Activated B cell treated with CpG ODN at 0.5 μM for 24 hours (primary cell): Measurements from ENCODE around the gene AIF1. TPM values are rescaled to one million over a fixed set of nuclear protein-coding genes. Genes with fewer than 3 reads are reported as not detected.
"Not testable (repeated sequence)": the region's sequence is repeated elsewhere in the genome, so short reads cannot be mapped to it uniquely, and the experiment has no call there.

Experiments
- ATAC-seq: fragments of 200-7000 bp; cut with Tn5 transposase; one replicate; pipeline ENCODE4 v1.10.0; 2021; ENCODE audit warnings: low read depth, mild to moderate bottlenecking, moderate library complexity
- CTCF ChIA-PET: fragments of 350-600 bp; sonication (Branson Sonifier 250); formaldehyde crosslinking; loops from one replicate; lab custom pipeline; 2021; ENCODE audit warnings: antibody characterized with exemption; lab: Charles Lee
- POLR2A ChIA-PET: fragments of 350-600 bp; sonication (Branson Sonifier 250); formaldehyde crosslinking; loops from one replicate; lab custom pipeline; 2021; ENCODE audit warnings: antibody characterized with exemption; lab: Charles Lee
- DNase-seq: peaks from one replicate; pipeline ENCODE4 v3.0.0; 2022
- H3K27ac Mint-ChIP-seq: one replicate; pipeline ENCODE4 v1.8.0; 2020; ENCODE audit warnings: mixed read lengths
- H3K27me3 Mint-ChIP-seq: one replicate; pipeline ENCODE4 v1.8.0; 2021; ENCODE audit warnings: mixed read lengths
- H3K36me3 Mint-ChIP-seq: one replicate; pipeline ENCODE4 v1.8.0; 2021; ENCODE audit warnings: low read depth, mixed read lengths
- H3K4me1 Mint-ChIP-seq: one replicate; pipeline ENCODE4 v1.8.0; 2021; ENCODE audit warnings: mixed read lengths
- H3K4me3 Mint-ChIP-seq: one replicate; pipeline ENCODE4 v1.8.0; 2020; ENCODE audit warnings: mild to moderate bottlenecking, mixed read lengths
- H3K9me3 Mint-ChIP-seq: one replicate; pipeline ENCODE4 v1.8.0; 2020; ENCODE audit warnings: mixed read lengths
- CTCF ChIP-seq: fragments of 200-600 bp; IDR thresholded peaks from one replicate; pipeline ENCODE4 v1.8.0; 2022; ENCODE audit warnings: antibody characterized with exemption, mild to moderate bottlenecking
- intact Hi-C: fragments of 100-400 bp; cut with micrococcal nuclease; formaldehyde crosslinking; loops from one replicate; pipeline ENCODE4 v1.15.1; 2024
- total RNA-seq: library from RNA; stranded (reverse); gene quantifications from 2 replicates; pipeline ENCODE4 v1.2.3, GENCODE V29; 2022

The AIF1 gene
- total RNA-seq, 1 donor from 2014 or later, result 2.0 TPM

- ChIA-PET CTCF (interaction anchor here (1.2 to 25.7 kb wide), 4 partner anchors 10 to 33 kb away, joined by 8 to 611 read pairs (median 305); partner anchors contain the start of genes ATP6V1G2, DDX39B, NCR3 and NFKBIL1), POLR2A (interaction anchor here (0.5 to 26.0 kb wide), 11 partner anchors 0 to 972 kb away, joined by 3 to 1155 read pairs (median 5); partner anchors contain the start of genes ATP6V1G2, C6orf47, DDX39B and LST1)
- peak; percentile 62 for ATAC-seq
Observed at GRCh38 chr6:31586599-31587281, 28.3 kb upstream of the AIF1 start.

GRCh38 chr6:31587791-31588777 is 26.9 kb upstream of the AIF1 start:
- intact Hi-C loops, result no loop called here
- CTCF ChIA-PET, result interaction anchor here (0.8 to 25.7 kb wide), 6 partner anchors 8 to 208 kb away, joined by 3 to 611 read pairs (median 7); partner anchors contain the start of genes ATP6V1G2, DDX39B, NCR3 and NFKBIL1
- H3K27me3 Mint-ChIP-seq, result no peaks in the 10 kb centered on the region

More at GRCh38 chr6:31586599-31587281, 28.3 kb upstream of the AIF1 start:
- Mint-ChIP-seq H3K36me3 (peaks cover 10% of the 10 kb centered on the region), H3K4me1 (peaks cover 91% of the 10 kb centered on the region), H3K4me3 (peak overlapping the region; percentile 72), H3K9me3 (no peaks in the 10 kb centered on the region), H3K27ac (peak overlapping the region; percentile 94), H3K27me3 (no peaks in the 10 kb centered on the region)
- DNase-seq, result peak; percentile 38
- no peak for TF ChIP-seq CTCF
- intact Hi-C loops, result loop anchor here (1.0 kb wide), 1 partner anchor 10 kb away; no protein-coding TSS in a partner anchor

GRCh38 chr6:31588871-31589650 is 26.0 kb upstream of the AIF1 start:
- TF ChIP-seq CTCF, result no peak
- Mint-ChIP-seq H3K4me3 (no peak overlapping the region), H3K36me3 (peaks cover 8% of the 10 kb centered on the region), H3K27me3 (no peaks in the 10 kb centered on the region), H3K27ac (peak overlapping the region; percentile 76), H3K9me3 (no peaks in the 10 kb centered on the region), H3K4me1 (peaks cover 94% of the 10 kb centered on the region)
- ATAC-seq (no peak), DNase-seq (no peak)
- CTCF ChIA-PET, result interaction anchor here (0.8 to 25.7 kb wide), 5 partner anchors 9 to 207 kb away, joined by 3 to 611 read pairs (median 4); partner anchors contain the start of genes ATP6V1G2, DDX39B, NFKBIL1 and TNF
- intact Hi-C loops, result no loop called here
- POLR2A ChIA-PET, result interaction anchor here (25.3 to 26.0 kb wide), 2 partner anchors 2 to 12 kb away, joined by 1155 read pairs; partner anchors contain the start of genes LST1, LTA, LTB and NCR3

More at GRCh38 chr6:31587791-31588777, 26.9 kb upstream of the AIF1 start:
- H3K9me3 Mint-ChIP-seq, result no peaks in the 10 kb centered on the region
- ATAC-seq (no peak), DNase-seq (no peak)
- H3K4me1 Mint-ChIP-seq, result peaks cover 94% of the 10 kb centered on the region
- H3K36me3 Mint-ChIP-seq, result peaks cover 8% of the 10 kb centered on the region
- POLR2A ChIA-PET, result interaction anchor here (0.6 to 26.0 kb wide), 8 partner anchors 1 to 92 kb away, joined by 3 to 1155 read pairs (median 8); partner anchors contain the start of genes C6orf47, LST1, LTA and LTB
- peak overlapping the region; percentile 94 for H3K27ac Mint-ChIP-seq
- no peak for TF ChIP-seq CTCF
- H3K4me3 Mint-ChIP-seq, result peak overlapping the region; percentile 77

GRCh38 chr6:31590691-31591090 is 24.3 kb upstream of the AIF1 start:
- H3K9me3 Mint-ChIP-seq, intact Hi-C loops, H3K36me3 Mint-ChIP-seq, DNase-seq, H3K4me3 Mint-ChIP-seq, ATAC-seq, H3K27me3 Mint-ChIP-seq: not testable (repeated sequence)
- POLR2A ChIA-PET, result interaction anchor here (26.0 kb wide), 1 partner anchor 14 kb away, joined by 1155 read pairs; the partner anchor contains the start of genes LST1, LTA, LTB and TNF
- Mint-ChIP-seq H3K27ac (peak overlapping the region; percentile 30), H3K4me1 (peaks cover 88% of the 10 kb centered on the region)
- CTCF ChIA-PET, result interaction anchor here (0.8 to 25.7 kb wide), 2 partner anchors 8 to 37 kb away, joined by 3 to 611 read pairs; partner anchors contain the start of genes ATP6V1G2, DDX39B and NFKBIL1
